Measurements from ENCODE around the gene POLDIP2.

The POLDIP2 gene

GRCh38 chr17:28335201-28335958 is 21.9 kb downstream of the POLDIP2 start, which contains the start of the genes IFT20 and TNFAIP1:
Gene IFT20 (minus strand): TSS chr17:28335472. CDS start chr17:28331985, 3,487 bp downstream.
Gene TNFAIP1 (plus strand): TSS chr17:28335761. CDS start chr17:28339522, 3,761 bp downstream.
- peak; percentile 100 for DNase-seq (ENCODE audit: low read depth)

- DNase-seq (ENCODE audit: low read depth), result peak; percentile 15
Measured at GRCh38 chr17:28334666-28335200, 22.6 kb downstream of the POLDIP2 start.

DNA sequence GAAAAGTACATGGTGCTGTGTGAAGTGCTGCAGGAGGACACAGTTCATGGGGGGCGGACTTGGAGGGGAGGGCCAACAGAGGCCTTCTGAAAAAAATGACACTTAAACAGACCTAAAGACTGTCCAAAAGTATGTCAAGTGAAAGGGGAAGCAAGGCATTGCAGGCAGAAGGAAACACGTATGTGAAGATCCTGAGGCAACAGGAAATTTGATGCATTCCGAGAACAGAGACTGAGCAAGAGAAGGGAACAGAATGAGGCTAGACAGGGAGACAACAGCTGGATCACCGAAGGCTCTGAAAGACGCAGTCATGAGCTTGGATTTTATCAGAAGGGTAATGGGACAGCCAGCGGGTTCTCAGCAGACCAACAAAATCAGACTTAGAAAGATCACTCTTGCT is 23.2 kb downstream of the POLDIP2 start:
- peak; percentile 20 for DNase-seq (ENCODE audit: low read depth)

DNA sequence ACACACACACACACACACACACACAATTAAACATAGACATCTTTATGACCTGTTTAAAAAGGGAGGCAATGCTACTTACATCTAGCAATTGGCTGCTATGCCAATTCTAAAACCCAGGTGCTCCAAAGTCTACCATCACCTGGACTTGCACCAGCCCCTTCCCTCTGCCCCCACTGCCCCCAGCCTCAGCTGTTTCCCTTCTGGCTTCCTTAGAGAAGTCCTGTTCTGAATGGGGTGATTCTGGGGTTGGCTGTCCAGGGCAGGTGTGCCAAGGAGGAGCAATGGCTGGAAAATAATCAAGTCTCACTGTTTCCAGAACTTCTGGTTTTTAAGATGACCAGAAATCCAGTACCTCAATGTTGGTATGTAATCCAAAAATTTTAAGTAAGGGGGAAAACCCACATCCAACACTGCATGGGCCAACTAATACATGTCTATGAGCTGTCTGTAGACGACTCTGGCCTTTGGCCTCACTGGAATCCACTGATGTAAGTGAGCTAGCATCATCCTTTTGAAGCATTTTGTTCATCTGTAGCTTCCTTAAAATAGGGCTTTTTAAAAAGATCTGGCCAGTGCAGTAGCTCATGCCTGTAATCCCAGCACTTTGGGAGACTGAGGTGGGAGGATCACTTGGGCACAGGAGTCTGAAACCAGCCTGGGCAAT is 24.1 kb downstream of the POLDIP2 start:
- DNase-seq (ENCODE audit: low read depth), result no peak

GRCh38 chr17:28331891-28332420 is 25.4 kb downstream of the POLDIP2 start:
- DNase-seq (ENCODE audit: low read depth), result no peak

DNA sequence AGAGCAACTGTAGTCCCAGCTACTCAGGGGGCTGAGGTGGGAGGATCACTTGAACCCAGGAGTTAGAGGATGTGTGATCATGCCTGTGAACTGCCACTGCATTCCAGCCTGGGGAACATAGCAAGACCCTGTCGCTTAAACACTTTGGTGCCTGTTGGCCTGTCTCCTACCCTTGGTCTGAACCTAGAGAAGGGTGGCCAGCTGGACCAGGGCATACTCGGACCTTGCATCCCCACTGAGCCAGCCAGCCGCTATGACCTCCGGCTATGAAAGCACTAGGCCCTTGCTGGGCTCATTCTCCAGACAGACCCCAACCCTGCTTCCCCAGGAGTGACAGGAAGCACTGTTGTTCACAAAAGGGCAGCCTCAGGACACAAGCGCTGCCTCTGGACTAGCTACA is 26.7 kb downstream of the POLDIP2 start:
- DNase-seq (ENCODE audit: low read depth), result no peak

GRCh38 chr17:28328325-28328724 is 29.0 kb downstream of the POLDIP2 start:
- peak; percentile 19 for DNase-seq (ENCODE audit: low read depth)

- peak; percentile 15 for DNase-seq (ENCODE audit: low read depth)
Measured at GRCh38 chr17:28327709-28328108, 29.6 kb downstream of the POLDIP2 start.

GRCh38 chr17:28327031-28327607 is 30.2 kb downstream of the POLDIP2 start:
- DNase-seq (ENCODE audit: low read depth), result no peak

DNA sequence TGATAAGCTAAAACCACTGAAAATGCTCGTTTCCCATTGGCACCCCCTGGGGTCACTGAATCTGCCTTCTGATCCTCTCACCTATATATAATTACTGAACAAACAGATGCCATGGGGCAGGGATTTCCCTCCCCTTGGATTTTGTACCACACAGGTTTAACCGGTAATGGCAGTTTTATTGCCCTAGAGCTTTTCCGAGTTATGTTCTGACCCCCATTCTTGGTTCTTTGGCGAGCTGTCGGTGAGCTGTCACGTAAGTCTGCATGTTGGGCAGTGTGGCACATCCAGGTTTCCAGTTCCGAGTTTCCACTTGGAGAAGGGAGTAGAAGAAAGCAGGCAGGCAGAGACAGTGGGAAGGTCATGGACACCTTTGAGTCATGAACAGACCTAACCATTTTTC is 31.2 kb downstream of the POLDIP2 start:
- DNase-seq (ENCODE audit: low read depth), result no peak

- no peak for DNase-seq (ENCODE audit: low read depth)
Measured at GRCh38 chr17:28325211-28325610, 32.1 kb downstream of the POLDIP2 start.

DNA sequence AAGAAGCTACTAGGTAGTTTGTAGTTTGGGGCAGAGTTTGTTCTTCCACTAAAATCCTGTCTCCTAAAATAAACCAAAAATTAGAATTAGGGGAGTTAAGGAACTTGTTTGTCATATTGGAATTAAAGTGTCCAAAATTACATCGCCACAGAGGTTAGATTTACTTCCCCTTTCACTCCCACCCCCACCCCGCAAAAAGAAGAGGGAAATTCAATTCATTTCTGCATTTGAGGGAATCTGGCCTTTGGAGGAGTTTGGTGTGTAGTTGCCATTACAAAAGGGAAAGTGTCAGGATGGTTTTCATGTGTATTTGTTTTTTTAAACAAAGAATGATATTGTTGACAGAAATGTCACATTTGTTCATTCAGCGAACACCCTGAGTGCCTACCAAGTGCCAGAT is 32.5 kb downstream of the POLDIP2 start:
- DNase-seq (ENCODE audit: low read depth), result no peak

- no peak for DNase-seq (ENCODE audit: low read depth)
Measured at GRCh38 chr17:28324267-28324745, 33.0 kb downstream of the POLDIP2 start.

DNA sequence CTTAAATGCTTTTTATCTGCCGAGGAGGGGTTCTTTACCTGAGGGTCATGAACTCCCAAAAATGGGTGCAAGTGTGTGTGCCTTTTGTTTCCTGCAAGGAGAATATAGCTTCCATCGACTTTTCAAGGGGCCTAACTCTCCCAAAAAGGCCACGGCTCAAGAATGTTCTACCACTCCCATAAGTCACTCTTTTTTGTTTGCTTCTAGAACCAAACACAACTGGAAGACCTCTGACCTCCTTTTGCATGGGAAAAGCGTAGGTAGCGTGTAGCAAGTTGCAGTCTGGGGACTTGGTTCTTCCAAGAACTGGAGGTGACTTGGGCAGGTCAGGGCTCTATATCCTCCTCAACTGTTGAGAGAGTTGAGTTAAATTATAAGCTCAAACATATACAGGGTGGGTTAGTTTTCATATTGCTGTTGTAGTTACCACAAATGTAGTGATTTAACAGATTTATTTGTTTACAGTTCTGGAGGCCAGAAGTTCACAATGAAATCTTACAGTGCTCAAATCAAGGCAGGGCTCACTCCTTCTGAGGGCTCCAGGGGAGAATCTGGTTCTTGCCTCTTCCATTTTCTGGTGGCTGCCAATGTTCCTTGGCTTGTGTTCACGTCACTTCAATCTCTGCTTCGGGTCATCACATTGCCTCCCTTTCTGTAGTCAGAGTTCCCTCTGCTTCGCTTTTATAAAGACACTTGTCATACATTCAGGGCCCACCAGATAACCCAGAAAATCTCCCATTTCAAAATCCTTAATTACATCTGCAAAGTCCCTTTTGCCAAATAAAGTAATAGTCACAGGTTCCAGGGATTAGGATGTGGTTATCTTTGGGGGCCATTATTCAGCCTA is 36.9 kb downstream of the POLDIP2 start:
- no peak for DNase-seq (ENCODE audit: low read depth)

DNA sequence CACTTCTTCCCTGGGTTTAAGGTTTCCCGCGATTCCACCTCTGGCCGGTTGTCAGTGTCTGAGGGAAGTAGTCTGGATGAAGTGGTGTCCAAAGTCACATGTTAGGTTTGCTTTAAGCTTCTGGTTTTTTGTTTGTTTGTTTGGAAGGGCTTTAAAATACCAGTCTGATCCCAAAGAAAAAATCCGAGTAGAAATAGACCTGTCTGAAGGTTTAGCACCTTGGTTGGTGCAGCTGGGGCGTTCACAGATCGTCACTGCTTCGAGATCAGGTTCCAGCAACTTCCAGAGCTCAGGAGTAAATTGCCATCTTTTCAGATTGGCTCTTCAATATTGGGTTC is 37.8 kb downstream of the POLDIP2 start:
- DNase-seq (ENCODE audit: low read depth), result no peak

GRCh38 chr17:28318759-28319597 is 38.3 kb downstream of the POLDIP2 start, which contains the start of gene TMEM97:
Gene TMEM97 (plus strand): TSS chr17:28319200. CDS start chr17:28319240, 40 bp downstream.
- DNase-seq (ENCODE audit: low read depth), result peak; percentile 97

DNA sequence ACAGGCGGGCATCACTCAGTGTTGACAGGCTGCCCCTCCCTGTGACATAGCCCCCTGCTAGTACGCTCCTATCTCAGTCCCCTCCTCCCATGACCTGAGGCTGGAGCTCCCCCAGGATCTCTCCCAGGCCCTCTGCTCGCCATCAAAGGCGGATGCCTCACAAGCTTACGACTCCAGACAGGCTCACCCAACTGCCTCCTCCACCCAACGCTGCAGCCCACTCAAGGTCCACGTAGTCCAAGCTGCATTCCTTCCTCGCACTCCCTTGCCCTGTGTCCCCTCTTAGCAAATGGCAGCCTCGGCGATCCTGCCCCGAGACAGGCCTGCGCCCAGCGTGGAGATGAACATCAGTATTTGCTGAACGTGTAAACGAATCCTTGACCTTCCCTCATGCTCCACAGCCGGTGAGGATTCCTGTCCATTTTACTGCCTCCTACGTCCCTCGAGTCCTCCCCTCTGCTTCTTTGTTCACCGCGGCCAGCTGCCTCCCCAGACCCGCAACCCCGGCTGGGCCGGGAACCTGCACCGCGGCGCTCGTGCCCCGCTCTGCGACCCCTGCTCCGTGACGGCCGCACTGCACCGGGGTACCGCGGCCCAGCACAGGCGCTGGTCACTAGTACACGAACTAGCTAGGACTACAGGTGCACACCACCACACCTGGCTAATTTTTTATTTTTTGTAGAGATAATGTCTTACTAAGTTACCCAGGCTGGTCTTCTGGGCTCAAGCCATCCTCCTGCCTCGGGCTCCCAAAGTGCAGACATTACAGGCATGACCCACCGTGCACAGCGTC is 39.2 kb downstream of the POLDIP2 start:
- no peak for DNase-seq (ENCODE audit: low read depth)

GRCh38 chr17:28317099-28317965 is 40.0 kb downstream of the POLDIP2 start:
- no peak for DNase-seq (ENCODE audit: low read depth)
